Liver (tissue), 9 donors: ENCODE data around the gene DIPK1C. TPM values are rescaled to one million over a fixed set of nuclear protein-coding genes. Genes with fewer than 3 reads are reported as not detected.

Source experiments
- DNase-seq: peaks from one replicate; pipeline ENCODE4 v3.0.0-alpha.2; 2017; ENCODE audit warnings: low spot score
- H3K27ac ChIP-seq, 2 donors: one replicate each; pipeline ENCODE4 v1.7.0; 2013; ENCODE audit warnings: inconsistent platforms in 2 of 2, low read length in 2 of 2, control low read depth in 1 of 2, low read depth in 1 of 2, mild to moderate bottlenecking in 1 of 2
- H3K27me3 ChIP-seq, 4 donors: one replicate each; pipeline versions ENCODE4 v1.6.1 to v1.7.0; 2013; ENCODE audit warnings: low read length in 3 of 4, inconsistent platforms in 1 of 4, mild to moderate bottlenecking in 1 of 4, moderate library complexity in 1 of 4; ENCODE audit not compliant: control insufficient read depth in 4 of 4, insufficient read depth in 4 of 4
- H3K36me3 ChIP-seq, 4 donors: one replicate each; pipeline versions ENCODE4 v1.6.1 to v1.7.0; 2013; ENCODE audit warnings: low read length in 3 of 4, mild to moderate bottlenecking in 3 of 4, low read depth in 1 of 4, moderate library complexity in 1 of 4; ENCODE audit not compliant: control insufficient read depth in 4 of 4, insufficient read depth in 3 of 4
- H3K4me1 ChIP-seq, 4 donors: one replicate each; pipeline versions ENCODE4 v1.6.1 to v1.7.0; 2013; ENCODE audit warnings: low read length in 3 of 4, mild to moderate bottlenecking in 3 of 4, moderate library complexity in 1 of 4; ENCODE audit not compliant: control insufficient read depth in 4 of 4, insufficient read depth in 4 of 4
- H3K4me3 ChIP-seq, 3 donors: one replicate each; pipeline versions ENCODE4 v1.6.1 to v1.7.0; 2013; ENCODE audit warnings: low read length in 3 of 3, control low read depth in 1 of 3, low read depth in 1 of 3, mild to moderate bottlenecking in 1 of 3
- H3K9ac ChIP-seq, 2 donors: one replicate each; pipeline ENCODE4 v1.7.0; 2013; ENCODE audit warnings: low read length in 2 of 2, mild to moderate bottlenecking in 2 of 2, moderate library complexity in 2 of 2, control low read depth in 1 of 2, low read depth in 1 of 2
- H3K9me3 ChIP-seq, 4 donors: one replicate each; pipeline versions ENCODE4 v1.6.1 to v1.7.0; 2013; ENCODE audit warnings: low read length in 3 of 4; ENCODE audit not compliant: control insufficient read depth in 4 of 4
- ATF3 ChIP-seq: IDR thresholded peaks from 2 replicates; pipeline ENCODE4 v1.6.1; 2016; ENCODE audit warnings: antibody characterized with exemption
- CTCF ChIP-seq: fragments of 150-350 bp; IDR thresholded peaks from 2 replicates; pipeline ENCODE4 v1.5.1; 2017; ENCODE audit warnings: improper control_type of control experiment, low read depth, low read length; ENCODE audit not compliant: missing input control
- EGR1 ChIP-seq, 2 donors: IDR thresholded peaks; 2 replicates each; pipeline ENCODE4 v1.6.1; 2016 to 2018; ENCODE audit warnings: antibody characterized with exemption in 2 of 2, low read depth in 2 of 2
- FOXA1 ChIP-seq: IDR thresholded peaks from 2 replicates; pipeline ENCODE4 v1.6.1; 2016; ENCODE audit warnings: antibody characterized with exemption
- FOXA2 ChIP-seq: IDR thresholded peaks from 2 replicates; pipeline ENCODE4 v1.6.1; 2016; ENCODE audit warnings: antibody characterized with exemption
- GABPA ChIP-seq, 2 donors: IDR thresholded peaks in 1 of 2; conservative IDR thresholded peaks in 1 of 2; 2 replicates each; pipeline ENCODE4 v1.6.1; 2016; ENCODE audit warnings: antibody characterized with exemption in 2 of 2, mild to moderate bottlenecking in 1 of 2, moderate library complexity in 1 of 2
- HNF4A ChIP-seq, 2 donors: conservative IDR thresholded peaks; 2 replicates each; pipeline ENCODE4 v1.6.1; 2016; ENCODE audit warnings: antibody characterized with exemption in 2 of 2, mild to moderate bottlenecking in 2 of 2
- HNF4G ChIP-seq: IDR thresholded peaks from 2 replicates; pipeline ENCODE4 v1.6.1; 2016; ENCODE audit warnings: antibody characterized with exemption
- JUND ChIP-seq, 2 donors: IDR thresholded peaks; 2 replicates each; pipeline ENCODE4 v1.6.1; 2016; ENCODE audit warnings: antibody characterized with exemption in 2 of 2
- MAX ChIP-seq: IDR thresholded peaks from 2 replicates; pipeline ENCODE4 v1.6.1; 2016; ENCODE audit warnings: antibody characterized with exemption
- NR2F2 ChIP-seq: IDR thresholded peaks from 2 replicates; pipeline ENCODE4 v1.6.1; 2016; ENCODE audit warnings: antibody characterized with exemption
- RAD21 ChIP-seq, 2 donors: IDR thresholded peaks; 2 replicates each; pipeline ENCODE4 v1.6.1; 2016; ENCODE audit warnings: antibody characterized with exemption in 2 of 2, mild to moderate bottlenecking in 2 of 2
- REST ChIP-seq: IDR thresholded peaks from 2 replicates; pipeline ENCODE4 v1.6.1; 2016; ENCODE audit warnings: antibody characterized with exemption, mild to moderate bottlenecking
- RXRA ChIP-seq, 2 donors: IDR thresholded peaks; 2 replicates each; pipeline ENCODE4 v1.6.1; 2017 to 2018; ENCODE audit warnings: antibody characterized with exemption in 2 of 2, mild to moderate bottlenecking in 1 of 2
- SP1 ChIP-seq: IDR thresholded peaks from 2 replicates; pipeline ENCODE4 v1.6.1; 2018; ENCODE audit warnings: antibody characterized with exemption, mild to moderate bottlenecking
- TAF1 ChIP-seq: conservative IDR thresholded peaks from 2 replicates; pipeline ENCODE4 v1.6.1; 2016; ENCODE audit warnings: antibody characterized with exemption, mild to moderate bottlenecking
- YY1 ChIP-seq: IDR thresholded peaks from 2 replicates; pipeline ENCODE4 v1.6.1; 2016; ENCODE audit warnings: antibody characterized with exemption, mild to moderate bottlenecking
- ZBTB33 ChIP-seq: IDR thresholded peaks from 2 replicates; pipeline ENCODE4 v1.6.1; 2016; ENCODE audit warnings: antibody characterized with exemption
- WGBS: extraction: QIAGEN DNeasy Blood & Tissue Kit; methylation state at CpG from one replicate; pipeline ENCODE4 v1.1.7; 2013; 5-methylcytosine and 5-hydroxymethylcytosine counted together
- polyA plus RNA-seq, 2 donors: library from polyadenylated mRNA; stranded (reverse) in 1 of 2; unstranded in 1 of 2; fragments of 200-250 nt in 1 of 2; fragments of >200 nt in 1 of 2; fragmentation: Nextera tagmentation in 1 of 2; extraction: Ambion mirVana in 1 of 2; gene quantifications; one replicate each; pipeline versions ENCODE4 v1.2.1 to v1.2.3, GENCODE V29; 2013 to 2015
- total RNA-seq, 2 donors: library from RNA; depleted of rRNA; stranded (reverse); fragments of >200 nt; gene quantifications; one replicate each; pipeline ENCODE4 v1.2.3, GENCODE V29; 2014
- donor health status: healthy.
- donor health status: healthy.
- donor health status: healthy.
- donor health status: healthy.
- donor health status: healthy.

Gene DIPK1C
- total and polyA plus RNA-seq, 4 donors = 0.06 to 0.19 (median 0.08) TPM; not detected in 1

GRCh38 chr18:74425161-74425560, 31.9 kb downstream of the DIPK1C start:
- Histone ChIP-seq H3K4me3 (no peak overlapping the region), H3K36me3 (no peaks in the 10 kb centered on the region), H3K27me3 (no peaks in the 10 kb centered on the region), H3K4me1 (no peaks in the 10 kb centered on the region), H3K27ac (no peak overlapping the region), H3K9me3 (peaks cover 0 to 8% (median 4%) of the 10 kb centered on the region in 4 donors), H3K9ac (no peak overlapping the region)
- no peak for TF ChIP-seq CTCF
- TF ChIP-seq ZBTB33 = no peak
- TF ChIP-seq JUND (IDR thresholded peaks at IDR 0.05) = no peak
- TF ChIP-seq FOXA2 = no peak
- no peak for TF ChIP-seq ATF3
- no peak for TF ChIP-seq REST
- no peak for TF ChIP-seq SP1
- no peak for TF ChIP-seq HNF4A (conservative IDR thresholded peaks at IDR 0.05)
- TF ChIP-seq FOXA1 = no peak
- no peak for TF ChIP-seq HNF4G
- TF ChIP-seq GABPA (IDR thresholded peaks at IDR 0.05 in 1 of 2, conservative IDR thresholded peaks at IDR 0.05 in 1 of 2) = no peak
- TF ChIP-seq RAD21 (IDR thresholded peaks at IDR 0.05) = no peak
- no peak for TF ChIP-seq RXRA (IDR thresholded peaks at IDR 0.05)
- TF ChIP-seq NR2F2 = no peak
- TF ChIP-seq YY1 = no peak
- no peak for DNase-seq
- WGBS = 83% methylated on average over 4 of the region's 4 CpGs

GRCh38 chr18:74422541-74422940, 34.6 kb downstream of the DIPK1C start:
- Histone ChIP-seq H3K4me3 (no peak overlapping the region), H3K36me3 (no peaks in the 10 kb centered on the region), H3K4me1 (no peaks in the 10 kb centered on the region), H3K27ac (no peak overlapping the region), H3K27me3 (no peaks in the 10 kb centered on the region), H3K9me3 (peaks cover 0 to 8% (median 4%) of the 10 kb centered on the region in 4 donors), H3K9ac (no peak overlapping the region)
- WGBS = 80% methylated on average over 3 of the region's 3 CpGs
- no peak for DNase-seq
- no peak for TF ChIP-seq SP1
- no peak for TF ChIP-seq GABPA (IDR thresholded peaks at IDR 0.05 in 1 of 2, conservative IDR thresholded peaks at IDR 0.05 in 1 of 2)
- TF ChIP-seq REST = no peak
- no peak for TF ChIP-seq FOXA1
- no peak for TF ChIP-seq FOXA2
- TF ChIP-seq EGR1 (IDR thresholded peaks at IDR 0.05; ENCODE audit: low read depth in 2 of 2) = no peak
- no peak for TF ChIP-seq JUND (IDR thresholded peaks at IDR 0.05)
- TF ChIP-seq HNF4A (conservative IDR thresholded peaks at IDR 0.05) = no peak
- TF ChIP-seq HNF4G = no peak
- no peak for TF ChIP-seq RAD21 (IDR thresholded peaks at IDR 0.05)
- TF ChIP-seq TAF1 = no peak
- no peak for TF ChIP-seq NR2F2
- TF ChIP-seq ATF3 = no peak
- no peak for TF ChIP-seq YY1
- TF ChIP-seq MAX = no peak
- no peak for TF ChIP-seq RXRA (IDR thresholded peaks at IDR 0.05)
